Measurements from ENCODE around the gene TRAF6.

- no peak for TF ChIP-seq CTCF (IDR thresholded peaks at IDR 0.05)
- no peak for TF ChIP-seq POLR2A (IDR thresholded peaks at IDR 0.05)
Observed at GRCh38 chr11:36438126-36438525, 71.9 kb downstream of the TRAF6 start.
